IMR-90 (cell line): ENCODE data around the gene VRTN. TPM values are rescaled to one million over a fixed set of nuclear protein-coding genes. Genes with fewer than 3 reads are reported as not detected.

ENCODE experiments used
- ATAC-seq: fragments of 200-7000 bp; cut with Tn5 transposase; 2 replicates; pipeline ENCODE4 v1.9.1; 2020; ENCODE audit warnings: low read depth, mild to moderate bottlenecking, moderate library complexity
- BruUV-seq: library from RNA; stranded (reverse); fragments of 400-500 nt; replicated peaks from 2 replicates; lab custom pipeline; 2021; lab: Mats Ljungman, UMichigan
- CTCF ChIA-PET: fragments of 300-600 bp; formaldehyde crosslinking; extraction: SDS; loops from one replicate; lab custom pipeline; 2021; ENCODE audit warnings: antibody characterized with exemption; lab: Yijun Ruan, JAX
- POLR2A ChIA-PET: fragments of 300-600 bp; sonication (Branson Sonifier 250); formaldehyde crosslinking; loops from one replicate; lab custom pipeline; 2022; ENCODE audit warnings: antibody characterized with exemption; ENCODE audit not compliant: unreplicated experiment; lab: Charles Lee
- DNase-seq: peaks from one replicate; pipeline ENCODE4 v3.0.0; 2013
- H2AFZ ChIP-seq: replicated peaks from 2 replicates; pipeline ENCODE3; 2013; ENCODE audit warnings: low read length, mild to moderate bottlenecking; ENCODE audit not compliant: poor library complexity
- H2AK5ac ChIP-seq: 2 replicates; pipeline ENCODE4 v1.6.1; 2013; ENCODE audit warnings: low read depth, low read length, inconsistent platforms
- H2AK9ac ChIP-seq: replicated peaks from 2 replicates; pipeline ENCODE3; 2013; ENCODE audit warnings: mild to moderate bottlenecking, low read depth, low read length, moderate library complexity; ENCODE audit not compliant: poor library complexity
- H2BK120ac ChIP-seq: 2 replicates; pipeline ENCODE4 v1.6.1; 2013; ENCODE audit warnings: low read depth, low read length, inconsistent platforms
- H2BK15ac ChIP-seq: 3 replicates; pipeline ENCODE4 v1.6.1; 2013; ENCODE audit warnings: low read depth, low read length, inconsistent platforms
- H2BK20ac ChIP-seq: 2 replicates; pipeline ENCODE4 v1.6.1; 2013; ENCODE audit warnings: low read depth, mild to moderate bottlenecking, inconsistent platforms, low read length, moderate library complexity
- H2BK5ac ChIP-seq: 2 replicates; pipeline ENCODE4 v1.6.1; 2013; ENCODE audit warnings: mild to moderate bottlenecking, low read depth, low read length, inconsistent platforms; ENCODE audit not compliant: poor library complexity, severe bottlenecking
- H3K14ac ChIP-seq: replicated peaks from 2 replicates; pipeline ENCODE4 v1.6.1; 2013; ENCODE audit warnings: low read depth, low read length, inconsistent platforms
- H3K18ac ChIP-seq: 2 replicates; pipeline ENCODE4 v1.6.1; 2013; ENCODE audit warnings: low read depth, low read length, control low read depth
- H3K23ac ChIP-seq: 2 replicates; pipeline ENCODE4 v1.6.1; 2013; ENCODE audit warnings: low read depth, low read length, inconsistent platforms
- H3K27ac ChIP-seq: 2 replicates; pipeline ENCODE4 v1.5.1; 2013; ENCODE audit warnings: mild to moderate bottlenecking, control low read depth, low read length; ENCODE audit not compliant: insufficient read depth
- H3K27me3 ChIP-seq: 2 replicates; pipeline ENCODE4 v1.6.1; 2013; ENCODE audit warnings: low read length; ENCODE audit not compliant: control insufficient read depth, insufficient read depth
- H3K36me3 ChIP-seq: 2 replicates; pipeline ENCODE4 v1.6.1; 2013; ENCODE audit warnings: low read length, mixed read lengths; ENCODE audit not compliant: control insufficient read depth, insufficient read depth
- H3K4ac ChIP-seq: 2 replicates; pipeline ENCODE4 v1.6.1; 2013; ENCODE audit warnings: low read depth, low read length, inconsistent platforms
- H3K4me1 ChIP-seq: 2 replicates; pipeline ENCODE4 v1.6.1; 2013; ENCODE audit warnings: low read length, mixed read lengths; ENCODE audit not compliant: control insufficient read depth, insufficient read depth
- H3K4me2 ChIP-seq: 2 replicates; pipeline ENCODE4 v1.6.1; 2013; ENCODE audit warnings: low read depth, mild to moderate bottlenecking, control low read depth, low read length, moderate library complexity
- H3K4me3 ChIP-seq: 2 replicates; pipeline ENCODE4 v1.5.1; 2013; ENCODE audit warnings: low read depth, mild to moderate bottlenecking, control low read depth, low read length, moderate library complexity; ENCODE audit not compliant: insufficient read depth
- H3K56ac ChIP-seq: 2 replicates; pipeline ENCODE4 v1.6.1; 2013; ENCODE audit warnings: low read length, inconsistent platforms; ENCODE audit not compliant: insufficient read depth; ENCODE audit errors: extremely low read depth
- H3K79me1 ChIP-seq, 2 experiments: 2 replicates each; pipeline ENCODE4 v1.6.1; 2013; ENCODE audit warnings: low read length in 2 of 2, inconsistent platforms in 1 of 2, low read depth in 1 of 2
- H3K9ac ChIP-seq: 2 replicates; pipeline ENCODE4 v1.6.1; 2013; ENCODE audit warnings: low read depth, low read length, control low read depth
- H3K9me1 ChIP-seq: 2 replicates; pipeline ENCODE4 v1.6.1; 2013; ENCODE audit warnings: low read length, inconsistent platforms; ENCODE audit not compliant: insufficient read depth
- H3K9me3 ChIP-seq: 2 replicates; pipeline ENCODE4 v1.6.1; 2013; ENCODE audit warnings: low read length; ENCODE audit not compliant: control insufficient read depth, insufficient read depth
- H4K20me1 ChIP-seq: 2 replicates; pipeline ENCODE4 v1.6.1; 2013; ENCODE audit warnings: low read length, inconsistent platforms; ENCODE audit not compliant: insufficient read depth
- H4K5ac ChIP-seq: 2 replicates; pipeline ENCODE4 v1.6.1; 2013; ENCODE audit warnings: mild to moderate bottlenecking, low read depth, low read length, control low read depth
- H4K8ac ChIP-seq, 2 experiments: 2 replicates each; pipeline ENCODE4 v1.6.1; 2013; ENCODE audit warnings: low read depth in 2 of 2, low read length in 2 of 2, control low read depth in 1 of 2, inconsistent platforms in 1 of 2
- H4K91ac ChIP-seq: 2 replicates; pipeline ENCODE4 v1.6.1; 2013; ENCODE audit warnings: low read depth, low read length, inconsistent platforms; ENCODE audit not compliant: insufficient read depth
- BHLHE40 ChIP-seq: fragments of 150-350 bp; IDR thresholded peaks from 2 replicates; pipeline ENCODE4 v1.6.1; 2016; ENCODE audit warnings: mild to moderate bottlenecking, low read depth, low read length
- CHD1 ChIP-seq: IDR thresholded peaks from 2 replicates; pipeline ENCODE4 v1.6.1; 2012; ENCODE audit warnings: low read depth, low read length, improper control_type of control experiment
- FOS ChIP-seq: fragments of 150-350 bp; IDR thresholded peaks from 2 replicates; pipeline ENCODE4 v1.6.1; 2016; ENCODE audit warnings: low read depth, low read length
- MAZ ChIP-seq: IDR thresholded peaks from 2 replicates; pipeline ENCODE4 v1.6.1; 2012; ENCODE audit warnings: low read depth, mild to moderate bottlenecking, low read length, improper control_type of control experiment, moderate library complexity, borderline replicate concordance
- NFE2L2 ChIP-seq: fragments of 150-350 bp; IDR thresholded peaks from 2 replicates; pipeline ENCODE4 v1.6.1; 2016; ENCODE audit warnings: low read depth, mild to moderate bottlenecking, low read length
- RAD21 ChIP-seq: IDR thresholded peaks from 2 replicates; pipeline ENCODE4 v1.6.1; 2012; ENCODE audit warnings: low read length, improper control_type of control experiment
- SMC3 ChIP-seq: fragments of 150-350 bp; IDR thresholded peaks from 2 replicates; pipeline ENCODE4 v1.6.1; 2016; ENCODE audit warnings: low read depth, mild to moderate bottlenecking, antibody characterized with exemption, low read length, moderate library complexity
- WGBS, 2 experiments: methylation state at CpG; one replicate each; pipeline versions ENCODE4 v1.1.5 to v1.1.7; 2013; ENCODE audit warnings: missing lambda C conversion rate in 2 of 2; ENCODE audit not compliant: insufficient read length in 1 of 2; ENCODE audit errors: extremely low coverage in 2 of 2; 5-methylcytosine and 5-hydroxymethylcytosine counted together
- dilution Hi-C: fragments of 300-500 bp; cut with HindIII; formaldehyde crosslinking; loops from one replicate; pipeline ENCODE4 v1.14.3; 2018; ENCODE audit warnings: low sequenced_read_pairs; ENCODE audit not compliant: unreplicated experiment
- in situ Hi-C: fragments of 300-500 bp; cut with MboI; formaldehyde crosslinking; loops from 3 replicates; pipeline ENCODE4 v1.14.3; 2019; ENCODE audit warnings: low sequenced_read_pairs, inconsistent platforms, mixed read lengths
- intact Hi-C: fragments of 100-400 bp; cut with micrococcal nuclease; formaldehyde crosslinking; loops from 2 replicates; pipeline ENCODE4 v1.10.0; 2022
- polyA plus RNA-seq, 3 experiments: library from polyadenylated mRNA; depleted of rRNA; stranded (reverse); fragments of >200 nt; gene quantifications; 2 replicates each; pipeline ENCODE4 v1.2.3, GENCODE V29; 2012; ENCODE audit warnings: low replicate concordance in 1 of 3
- total RNA-seq: library from RNA; depleted of rRNA; stranded (reverse); fragments of >200 nt; gene quantifications from 2 replicates; pipeline ENCODE4 v1.2.3, GENCODE V29; 2012
- TF ChIP-seq, protein P1 (sequence below): conservative IDR thresholded peaks from 2 replicates; pipeline ENCODE4 v1.5.1; 2012; ENCODE audit warnings: mild to moderate bottlenecking, low read depth, low read length, improper control_type of control experiment

The VRTN gene
- total and polyA plus RNA-seq, 2 of the 4 experiments (the other 2 are of a cell fraction), result not detected

DNA sequence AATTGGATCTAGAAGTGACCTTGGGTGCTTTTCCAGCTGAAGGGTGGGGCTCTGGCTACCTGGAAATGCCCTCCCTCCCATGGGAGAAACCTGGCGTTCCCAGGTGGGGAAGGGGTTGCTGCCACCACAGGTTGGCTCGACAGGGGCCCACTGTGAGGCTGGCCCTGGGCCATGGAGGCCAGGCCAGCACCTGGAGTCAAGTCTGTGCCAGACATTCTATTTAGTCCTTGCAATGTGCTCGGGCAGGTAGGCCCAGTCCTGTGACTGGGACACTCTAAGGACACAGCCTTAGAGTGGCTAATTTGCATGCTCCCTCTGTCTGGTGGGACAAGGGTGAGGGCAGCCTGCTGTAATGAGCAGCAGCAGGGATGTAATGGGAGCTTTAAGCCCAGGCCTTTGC is 11.9 kb downstream of the VRTN start:
- Histone ChIP-seq H3K18ac (no peak overlapping the region), H2BK5ac (no peak overlapping the region), H3K23ac (no peak overlapping the region), H3K4me3 (no peak overlapping the region), H2AK5ac (no peak overlapping the region), H3K4ac (no peak overlapping the region), H3K4me1 (no peaks in the 10 kb centered on the region), H3K9ac (no peak overlapping the region), H2BK20ac (no peak overlapping the region), H2AK9ac (no peak overlapping the region), H3K79me1 (no peaks in the 10 kb centered on the region), H3K27ac (no peak overlapping the region), H3K56ac (no peak overlapping the region), H2BK120ac (no peak overlapping the region), H3K27me3 (peaks cover 47% of the 10 kb centered on the region), H3K4me2 (no peak overlapping the region), H2AFZ (no peak overlapping the region), H3K9me1 (no peaks in the 10 kb centered on the region), H2BK15ac (no peak overlapping the region), H3K36me3 (no peaks in the 10 kb centered on the region), H4K5ac (no peak overlapping the region), H3K9me3 (no peaks in the 10 kb centered on the region), H3K14ac (no peak overlapping the region), H4K8ac (no peak overlapping the region), H4K20me1 (no peaks in the 10 kb centered on the region), H4K91ac (no peak overlapping the region)
- CTCF ChIA-PET, result no interaction called here
- no peak for ATAC-seq
- TF ChIP-seq SMC3 (no peak), FOS (no peak), CHD1 (no peak), MAZ (no peak), RAD21 (no peak), BHLHE40 (no peak), NFE2L2 (no peak)
- TF ChIP-seq, protein P1, sequence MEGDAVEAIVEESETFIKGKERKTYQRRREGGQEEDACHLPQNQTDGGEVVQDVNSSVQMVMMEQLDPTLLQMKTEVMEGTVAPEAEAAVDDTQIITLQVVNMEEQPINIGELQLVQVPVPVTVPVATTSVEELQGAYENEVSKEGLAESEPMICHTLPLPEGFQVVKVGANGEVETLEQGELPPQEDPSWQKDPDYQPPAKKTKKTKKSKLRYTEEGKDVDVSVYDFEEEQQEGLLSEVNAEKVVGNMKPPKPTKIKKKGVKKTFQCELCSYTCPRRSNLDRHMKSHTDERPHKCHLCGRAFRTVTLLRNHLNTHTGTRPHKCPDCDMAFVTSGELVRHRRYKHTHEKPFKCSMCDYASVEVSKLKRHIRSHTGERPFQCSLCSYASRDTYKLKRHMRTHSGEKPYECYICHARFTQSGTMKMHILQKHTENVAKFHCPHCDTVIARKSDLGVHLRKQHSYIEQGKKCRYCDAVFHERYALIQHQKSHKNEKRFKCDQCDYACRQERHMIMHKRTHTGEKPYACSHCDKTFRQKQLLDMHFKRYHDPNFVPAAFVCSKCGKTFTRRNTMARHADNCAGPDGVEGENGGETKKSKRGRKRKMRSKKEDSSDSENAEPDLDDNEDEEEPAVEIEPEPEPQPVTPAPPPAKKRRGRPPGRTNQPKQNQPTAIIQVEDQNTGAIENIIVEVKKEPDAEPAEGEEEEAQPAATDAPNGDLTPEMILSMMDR, result no peak
- POLR2A ChIA-PET, result no interaction called here
- dilution Hi-C loops (no loop called here), intact Hi-C loops (loop anchor here (10.0 kb wide), 1 partner anchor 445 kb away; no protein-coding TSS in a partner anchor), in situ Hi-C loops (loop anchor here (5.0 kb wide), 1 partner anchor 112 kb away; no protein-coding TSS in a partner anchor)
- DNase-seq, result no peak
- WGBS, 2 experiments, result 20% methylated on average over 1 of the region's 3 CpGs; no CpG with 5 or more reads in 1 of the 2 experiments
- BruUV-seq, result no TSS peak
